IMR-90 (cell line): Measurements from ENCODE around the gene ADAM23. TPM values are rescaled to one million over a fixed set of nuclear protein-coding genes. Genes with fewer than 3 reads are reported as not detected.

Source experiments
- ATAC-seq: fragments of 200-7000 bp; cut with Tn5 transposase; 2 replicates; pipeline ENCODE4 v1.9.1; 2020; ENCODE audit warnings: low read depth, mild to moderate bottlenecking, moderate library complexity
- BruUV-seq: library from RNA; stranded (reverse); fragments of 400-500 nt; replicated peaks from 2 replicates; lab custom pipeline; 2021; lab: Mats Ljungman, UMichigan
- CTCF ChIA-PET: fragments of 300-600 bp; formaldehyde crosslinking; extraction: SDS; loops from one replicate; lab custom pipeline; 2021; ENCODE audit warnings: antibody characterized with exemption; lab: Yijun Ruan, JAX
- POLR2A ChIA-PET: fragments of 300-600 bp; sonication (Branson Sonifier 250); formaldehyde crosslinking; loops from one replicate; lab custom pipeline; 2022; ENCODE audit warnings: antibody characterized with exemption; ENCODE audit not compliant: unreplicated experiment; lab: Charles Lee
- DNase-seq: peaks from one replicate; pipeline ENCODE4 v3.0.0; 2013
- H2AFZ ChIP-seq: replicated peaks from 2 replicates; pipeline ENCODE3; 2013; ENCODE audit warnings: low read length, mild to moderate bottlenecking; ENCODE audit not compliant: poor library complexity
- H2AK5ac ChIP-seq: 2 replicates; pipeline ENCODE4 v1.6.1; 2013; ENCODE audit warnings: low read depth, low read length, inconsistent platforms
- H2AK9ac ChIP-seq: replicated peaks from 2 replicates; pipeline ENCODE3; 2013; ENCODE audit warnings: mild to moderate bottlenecking, low read depth, low read length, moderate library complexity; ENCODE audit not compliant: poor library complexity
- H2BK120ac ChIP-seq: 2 replicates; pipeline ENCODE4 v1.6.1; 2013; ENCODE audit warnings: low read depth, low read length, inconsistent platforms
- H2BK15ac ChIP-seq: 3 replicates; pipeline ENCODE4 v1.6.1; 2013; ENCODE audit warnings: low read depth, low read length, inconsistent platforms
- H2BK20ac ChIP-seq: 2 replicates; pipeline ENCODE4 v1.6.1; 2013; ENCODE audit warnings: low read depth, mild to moderate bottlenecking, inconsistent platforms, low read length, moderate library complexity
- H2BK5ac ChIP-seq: 2 replicates; pipeline ENCODE4 v1.6.1; 2013; ENCODE audit warnings: mild to moderate bottlenecking, low read depth, low read length, inconsistent platforms; ENCODE audit not compliant: poor library complexity, severe bottlenecking
- H3K14ac ChIP-seq: replicated peaks from 2 replicates; pipeline ENCODE4 v1.6.1; 2013; ENCODE audit warnings: low read depth, low read length, inconsistent platforms
- H3K18ac ChIP-seq: 2 replicates; pipeline ENCODE4 v1.6.1; 2013; ENCODE audit warnings: low read depth, low read length, control low read depth
- H3K23ac ChIP-seq: 2 replicates; pipeline ENCODE4 v1.6.1; 2013; ENCODE audit warnings: low read depth, low read length, inconsistent platforms
- H3K27ac ChIP-seq: 2 replicates; pipeline ENCODE4 v1.5.1; 2013; ENCODE audit warnings: mild to moderate bottlenecking, control low read depth, low read length; ENCODE audit not compliant: insufficient read depth
- H3K27me3 ChIP-seq: 2 replicates; pipeline ENCODE4 v1.6.1; 2013; ENCODE audit warnings: low read length; ENCODE audit not compliant: control insufficient read depth, insufficient read depth
- H3K36me3 ChIP-seq: 2 replicates; pipeline ENCODE4 v1.6.1; 2013; ENCODE audit warnings: low read length, mixed read lengths; ENCODE audit not compliant: control insufficient read depth, insufficient read depth
- H3K4ac ChIP-seq: 2 replicates; pipeline ENCODE4 v1.6.1; 2013; ENCODE audit warnings: low read depth, low read length, inconsistent platforms
- H3K4me1 ChIP-seq: 2 replicates; pipeline ENCODE4 v1.6.1; 2013; ENCODE audit warnings: low read length, mixed read lengths; ENCODE audit not compliant: control insufficient read depth, insufficient read depth
- H3K4me2 ChIP-seq: 2 replicates; pipeline ENCODE4 v1.6.1; 2013; ENCODE audit warnings: low read depth, mild to moderate bottlenecking, control low read depth, low read length, moderate library complexity
- H3K4me3 ChIP-seq: 2 replicates; pipeline ENCODE4 v1.5.1; 2013; ENCODE audit warnings: low read depth, mild to moderate bottlenecking, control low read depth, low read length, moderate library complexity; ENCODE audit not compliant: insufficient read depth
- H3K56ac ChIP-seq: 2 replicates; pipeline ENCODE4 v1.6.1; 2013; ENCODE audit warnings: low read length, inconsistent platforms; ENCODE audit not compliant: insufficient read depth; ENCODE audit errors: extremely low read depth
- H3K79me1 ChIP-seq, 2 experiments: 2 replicates each; pipeline ENCODE4 v1.6.1; 2013; ENCODE audit warnings: low read length in 2 of 2, inconsistent platforms in 1 of 2, low read depth in 1 of 2
- H3K9ac ChIP-seq: 2 replicates; pipeline ENCODE4 v1.6.1; 2013; ENCODE audit warnings: low read depth, low read length, control low read depth
- H3K9me1 ChIP-seq: 2 replicates; pipeline ENCODE4 v1.6.1; 2013; ENCODE audit warnings: low read length, inconsistent platforms; ENCODE audit not compliant: insufficient read depth
- H3K9me3 ChIP-seq: 2 replicates; pipeline ENCODE4 v1.6.1; 2013; ENCODE audit warnings: low read length; ENCODE audit not compliant: control insufficient read depth, insufficient read depth
- H4K20me1 ChIP-seq: 2 replicates; pipeline ENCODE4 v1.6.1; 2013; ENCODE audit warnings: low read length, inconsistent platforms; ENCODE audit not compliant: insufficient read depth
- H4K5ac ChIP-seq: 2 replicates; pipeline ENCODE4 v1.6.1; 2013; ENCODE audit warnings: mild to moderate bottlenecking, low read depth, low read length, control low read depth
- H4K8ac ChIP-seq, 2 experiments: 2 replicates each; pipeline ENCODE4 v1.6.1; 2013; ENCODE audit warnings: low read depth in 2 of 2, low read length in 2 of 2, control low read depth in 1 of 2, inconsistent platforms in 1 of 2
- H4K91ac ChIP-seq: 2 replicates; pipeline ENCODE4 v1.6.1; 2013; ENCODE audit warnings: low read depth, low read length, inconsistent platforms; ENCODE audit not compliant: insufficient read depth
- BHLHE40 ChIP-seq: fragments of 150-350 bp; IDR thresholded peaks from 2 replicates; pipeline ENCODE4 v1.6.1; 2016; ENCODE audit warnings: mild to moderate bottlenecking, low read depth, low read length
- CEBPB ChIP-seq: IDR thresholded peaks from 2 replicates; pipeline ENCODE4 v1.6.1; 2012; ENCODE audit warnings: low read depth, low read length, improper control_type of control experiment
- CHD1 ChIP-seq: IDR thresholded peaks from 2 replicates; pipeline ENCODE4 v1.6.1; 2012; ENCODE audit warnings: low read depth, low read length, improper control_type of control experiment
- FOS ChIP-seq: fragments of 150-350 bp; IDR thresholded peaks from 2 replicates; pipeline ENCODE4 v1.6.1; 2016; ENCODE audit warnings: low read depth, low read length
- MAFK ChIP-seq: IDR thresholded peaks from 2 replicates; pipeline ENCODE4 v1.6.1; 2012; ENCODE audit warnings: low read depth, low read length, improper control_type of control experiment
- MAZ ChIP-seq: IDR thresholded peaks from 2 replicates; pipeline ENCODE4 v1.6.1; 2012; ENCODE audit warnings: low read depth, mild to moderate bottlenecking, low read length, improper control_type of control experiment, moderate library complexity, borderline replicate concordance
- MXI1 ChIP-seq: IDR thresholded peaks from 2 replicates; pipeline ENCODE4 v1.6.1; 2012; ENCODE audit warnings: low read depth, mild to moderate bottlenecking, low read length, moderate library complexity, borderline replicate concordance
- NFE2L2 ChIP-seq: fragments of 150-350 bp; IDR thresholded peaks from 2 replicates; pipeline ENCODE4 v1.6.1; 2016; ENCODE audit warnings: low read depth, mild to moderate bottlenecking, low read length
- POLR2A ChIP-seq: IDR thresholded peaks from 2 replicates; pipeline ENCODE4 v1.6.1; 2012; ENCODE audit warnings: mild to moderate bottlenecking, low read depth, low read length
- RAD21 ChIP-seq: IDR thresholded peaks from 2 replicates; pipeline ENCODE4 v1.6.1; 2012; ENCODE audit warnings: low read length, improper control_type of control experiment
- RCOR1 ChIP-seq: IDR thresholded peaks from 2 replicates; pipeline ENCODE4 v1.6.1; 2012; ENCODE audit warnings: mild to moderate bottlenecking, low read length, improper control_type of control experiment; ENCODE audit not compliant: insufficient replicate concordance
- RFX5 ChIP-seq: IDR thresholded peaks from 2 replicates; pipeline ENCODE4 v1.8.0; 2012; ENCODE audit warnings: low read depth, mild to moderate bottlenecking, low read length, moderate library complexity
- SMC3 ChIP-seq: fragments of 150-350 bp; IDR thresholded peaks from 2 replicates; pipeline ENCODE4 v1.6.1; 2016; ENCODE audit warnings: low read depth, mild to moderate bottlenecking, antibody characterized with exemption, low read length, moderate library complexity
- WGBS, 2 experiments: methylation state at CpG; one replicate each; pipeline versions ENCODE4 v1.1.5 to v1.1.7; 2013; ENCODE audit warnings: missing lambda C conversion rate in 2 of 2; ENCODE audit not compliant: insufficient read length in 1 of 2; ENCODE audit errors: extremely low coverage in 2 of 2; 5-methylcytosine and 5-hydroxymethylcytosine counted together
- dilution Hi-C: fragments of 300-500 bp; cut with HindIII; formaldehyde crosslinking; loops from one replicate; pipeline ENCODE4 v1.14.3; 2018; ENCODE audit warnings: low sequenced_read_pairs; ENCODE audit not compliant: unreplicated experiment
- in situ Hi-C: fragments of 300-500 bp; cut with MboI; formaldehyde crosslinking; loops from 3 replicates; pipeline ENCODE4 v1.14.3; 2019; ENCODE audit warnings: low sequenced_read_pairs, inconsistent platforms, mixed read lengths
- intact Hi-C: fragments of 100-400 bp; cut with micrococcal nuclease; formaldehyde crosslinking; loops from 2 replicates; pipeline ENCODE4 v1.10.0; 2022
- polyA plus RNA-seq, 3 experiments: library from polyadenylated mRNA; depleted of rRNA; stranded (reverse); fragments of >200 nt; gene quantifications; 2 replicates each; pipeline ENCODE4 v1.2.3, GENCODE V29; 2012; ENCODE audit warnings: low replicate concordance in 1 of 3
- total RNA-seq: library from RNA; depleted of rRNA; stranded (reverse); fragments of >200 nt; gene quantifications from 2 replicates; pipeline ENCODE4 v1.2.3, GENCODE V29; 2012
- TF ChIP-seq, protein P1 (sequence below): conservative IDR thresholded peaks from 2 replicates; pipeline ENCODE4 v1.5.1; 2012; ENCODE audit warnings: mild to moderate bottlenecking, low read depth, low read length, improper control_type of control experiment
- TF ChIP-seq, protein P2 (sequence below): fragments of 150-350 bp; IDR thresholded peaks from 2 replicates; pipeline ENCODE4 v1.6.1; 2017; ENCODE audit warnings: mild to moderate bottlenecking, antibody characterized with exemption, low read length, low read depth
- TF ChIP-seq, protein P3 (sequence below): fragments of 150-350 bp; IDR thresholded peaks from 2 replicates; pipeline ENCODE4 v1.6.1; 2016; ENCODE audit warnings: low read depth, mild to moderate bottlenecking, low read length, moderate library complexity, borderline replicate concordance

The ADAM23 gene
- total and polyA plus RNA-seq, 2 of the 4 experiments (the other 2 are of a cell fraction), result 2.9 to 10.3 TPM

DNA sequence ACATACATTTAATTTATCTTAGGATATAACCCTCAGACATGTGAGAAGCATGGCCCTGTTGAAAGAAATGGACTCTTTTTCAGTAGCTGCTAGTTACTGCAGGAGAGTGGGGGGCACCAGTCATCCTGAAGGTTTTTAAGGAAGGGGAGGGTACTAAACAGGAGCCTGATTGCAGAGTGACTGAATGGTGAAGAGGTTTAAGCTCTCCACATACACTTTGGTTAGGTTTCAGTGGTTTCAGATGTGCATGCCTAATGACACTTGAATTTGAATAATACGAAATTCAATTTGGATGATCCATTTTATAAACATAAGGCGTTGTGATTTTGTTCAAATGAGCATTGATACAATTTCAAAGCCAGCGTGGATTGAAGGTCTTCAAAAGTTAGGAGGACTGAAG lies 188.0 kb downstream of the ADAM23 start:
- CTCF ChIA-PET, result no interaction called here
- no peaks in the 10 kb centered on the region for H4K20me1 ChIP-seq
- H3K4me1 ChIP-seq, result no peaks in the 10 kb centered on the region
- no peaks in the 10 kb centered on the region for H3K9me3 ChIP-seq
- no peak overlapping the region for H3K23ac ChIP-seq
- H2BK5ac ChIP-seq, result no peak overlapping the region
- H3K36me3 ChIP-seq, result no peaks in the 10 kb centered on the region
- H3K9ac ChIP-seq, result no peak overlapping the region
- ATAC-seq, result no peak
- H3K56ac ChIP-seq, result no peak overlapping the region
- no TSS peak for BruUV-seq
- H2BK20ac ChIP-seq, result no peak overlapping the region
- no peak overlapping the region for H3K18ac ChIP-seq
- no peak overlapping the region for H2BK15ac ChIP-seq
- no peak overlapping the region for H3K14ac ChIP-seq
- in situ Hi-C loops, result no loop called here
- no peak for DNase-seq
- H3K9me1 ChIP-seq, result no peaks in the 10 kb centered on the region
- H3K4me3 ChIP-seq, result no peak overlapping the region
- WGBS, 2 experiments, result no CpG with 5 or more reads among the region's 3 CpGs
- intact Hi-C loops, result no loop called here
- no peak overlapping the region for H4K8ac ChIP-seq
- dilution Hi-C loops, result no loop called here
- no peak overlapping the region for H2AFZ ChIP-seq
- no peak overlapping the region for H2BK120ac ChIP-seq
- no peaks in the 10 kb centered on the region for H3K79me1 ChIP-seq
- no peak overlapping the region for H2AK5ac ChIP-seq
- H4K91ac ChIP-seq, result no peak overlapping the region
- H3K27me3 ChIP-seq, result no peaks in the 10 kb centered on the region; the same call in 1 of the 2 replicates
- H3K4ac ChIP-seq, result no peak overlapping the region
- POLR2A ChIA-PET, result no interaction called here
- H3K27ac ChIP-seq, result no peak overlapping the region
- no peak overlapping the region for H3K4me2 ChIP-seq
- no peak overlapping the region for H4K5ac ChIP-seq
- no peak overlapping the region for H2AK9ac ChIP-seq
- TF ChIP-seq, protein P1, sequence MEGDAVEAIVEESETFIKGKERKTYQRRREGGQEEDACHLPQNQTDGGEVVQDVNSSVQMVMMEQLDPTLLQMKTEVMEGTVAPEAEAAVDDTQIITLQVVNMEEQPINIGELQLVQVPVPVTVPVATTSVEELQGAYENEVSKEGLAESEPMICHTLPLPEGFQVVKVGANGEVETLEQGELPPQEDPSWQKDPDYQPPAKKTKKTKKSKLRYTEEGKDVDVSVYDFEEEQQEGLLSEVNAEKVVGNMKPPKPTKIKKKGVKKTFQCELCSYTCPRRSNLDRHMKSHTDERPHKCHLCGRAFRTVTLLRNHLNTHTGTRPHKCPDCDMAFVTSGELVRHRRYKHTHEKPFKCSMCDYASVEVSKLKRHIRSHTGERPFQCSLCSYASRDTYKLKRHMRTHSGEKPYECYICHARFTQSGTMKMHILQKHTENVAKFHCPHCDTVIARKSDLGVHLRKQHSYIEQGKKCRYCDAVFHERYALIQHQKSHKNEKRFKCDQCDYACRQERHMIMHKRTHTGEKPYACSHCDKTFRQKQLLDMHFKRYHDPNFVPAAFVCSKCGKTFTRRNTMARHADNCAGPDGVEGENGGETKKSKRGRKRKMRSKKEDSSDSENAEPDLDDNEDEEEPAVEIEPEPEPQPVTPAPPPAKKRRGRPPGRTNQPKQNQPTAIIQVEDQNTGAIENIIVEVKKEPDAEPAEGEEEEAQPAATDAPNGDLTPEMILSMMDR, result no peak
- TF ChIP-seq POLR2A (no peak), RAD21 (no peak), BHLHE40 (no peak), CHD1 (no peak), RCOR1 (no peak), NFE2L2 (no peak), RFX5 (no peak), MXI1 (no peak), SMC3 (no peak), MAFK (no peak), MAZ (no peak), CEBPB (no peak), FOS (no peak)
- TF ChIP-seq, protein P2, sequence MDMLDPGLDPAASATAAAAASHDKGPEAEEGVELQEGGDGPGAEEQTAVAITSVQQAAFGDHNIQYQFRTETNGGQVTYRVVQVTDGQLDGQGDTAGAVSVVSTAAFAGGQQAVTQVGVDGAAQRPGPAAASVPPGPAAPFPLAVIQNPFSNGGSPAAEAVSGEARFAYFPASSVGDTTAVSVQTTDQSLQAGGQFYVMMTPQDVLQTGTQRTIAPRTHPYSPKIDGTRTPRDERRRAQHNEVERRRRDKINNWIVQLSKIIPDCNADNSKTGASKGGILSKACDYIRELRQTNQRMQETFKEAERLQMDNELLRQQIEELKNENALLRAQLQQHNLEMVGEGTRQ, result no peak
- TF ChIP-seq, protein P3, sequence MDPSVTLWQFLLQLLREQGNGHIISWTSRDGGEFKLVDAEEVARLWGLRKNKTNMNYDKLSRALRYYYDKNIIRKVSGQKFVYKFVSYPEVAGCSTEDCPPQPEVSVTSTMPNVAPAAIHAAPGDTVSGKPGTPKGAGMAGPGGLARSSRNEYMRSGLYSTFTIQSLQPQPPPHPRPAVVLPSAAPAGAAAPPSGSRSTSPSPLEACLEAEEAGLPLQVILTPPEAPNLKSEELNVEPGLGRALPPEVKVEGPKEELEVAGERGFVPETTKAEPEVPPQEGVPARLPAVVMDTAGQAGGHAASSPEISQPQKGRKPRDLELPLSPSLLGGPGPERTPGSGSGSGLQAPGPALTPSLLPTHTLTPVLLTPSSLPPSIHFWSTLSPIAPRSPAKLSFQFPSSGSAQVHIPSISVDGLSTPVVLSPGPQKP, result no peak
